Neuronal stem cell (in vitro differentiated cells): ENCODE data around the gene TNS1.

Experiments used
- DNase-seq: peaks from one replicate; pipeline ENCODE4 v3.0.0-alpha.2; 2013; ENCODE audit warnings: low spot score
- H2AFZ ChIP-seq: one replicate; pipeline ENCODE4 v1.6.1; 2013; ENCODE audit warnings: mild to moderate bottlenecking, low read length, inconsistent platforms
- H2AK5ac ChIP-seq: 2 replicates; pipeline ENCODE4 v1.6.1; 2013; ENCODE audit warnings: low read depth, mild to moderate bottlenecking, inconsistent platforms, low read length, moderate library complexity, mixed read lengths
- H2BK120ac ChIP-seq: 2 replicates; pipeline ENCODE4 v1.6.1; 2013; ENCODE audit warnings: low read depth, mild to moderate bottlenecking, inconsistent platforms, low read length, moderate library complexity, mixed read lengths
- H2BK12ac ChIP-seq: one replicate; pipeline ENCODE4 v1.6.1; 2013; ENCODE audit warnings: low read length, inconsistent platforms
- H2BK15ac ChIP-seq: 2 replicates; pipeline ENCODE4 v1.6.1; 2013; ENCODE audit warnings: mild to moderate bottlenecking, low read length, inconsistent platforms, mixed read lengths
- H2BK5ac ChIP-seq: one replicate; pipeline ENCODE4 v1.6.1; 2013; ENCODE audit warnings: inconsistent platforms, mild to moderate bottlenecking, low read length, moderate library complexity
- H3K14ac ChIP-seq: one replicate; pipeline ENCODE4 v1.6.1; 2013; ENCODE audit warnings: low read length, inconsistent platforms
- H3K18ac ChIP-seq: 2 replicates; pipeline ENCODE4 v1.6.1; 2013; ENCODE audit warnings: low read length, inconsistent platforms
- H3K23ac ChIP-seq: 2 replicates; pipeline ENCODE4 v1.6.1; 2013; ENCODE audit warnings: low read depth, mild to moderate bottlenecking, mixed read lengths, low read length, inconsistent platforms; ENCODE audit not compliant: poor library complexity
- H3K27ac ChIP-seq: replicated peaks from 3 replicates; pipeline ENCODE4 v1.5.1; 2013; ENCODE audit warnings: low read length, inconsistent platforms
- H3K27me3 ChIP-seq, 3 experiments: 2 replicates each; pipeline ENCODE4 v1.6.1; 2013; ENCODE audit warnings: low read length in 3 of 3, mild to moderate bottlenecking in 2 of 3, inconsistent platforms in 1 of 3, low read depth in 1 of 3, mixed read lengths in 1 of 3, moderate library complexity in 1 of 3; ENCODE audit not compliant: control insufficient read depth in 3 of 3, insufficient read depth in 3 of 3
- H3K36me3 ChIP-seq, 2 donors: replicated peaks in 1 of 2; 2 replicates each; pipeline ENCODE4 v1.6.1; 2013; ENCODE audit warnings: low read length in 2 of 2; ENCODE audit not compliant: control insufficient read depth in 2 of 2, insufficient read depth in 2 of 2
- H3K4ac ChIP-seq: 2 replicates; pipeline ENCODE4 v1.6.1; 2013; ENCODE audit warnings: inconsistent platforms, mild to moderate bottlenecking, low read length, moderate library complexity
- H3K4me1 ChIP-seq, 2 donors: 1 replicate in 1 of 2; 2 replicates in 1 of 2; pipeline ENCODE4 v1.6.1; 2013; ENCODE audit warnings: low read length in 2 of 2, low read depth in 1 of 2; ENCODE audit not compliant: control insufficient read depth in 2 of 2, insufficient read depth in 1 of 2
- H3K4me2 ChIP-seq: one replicate; pipeline ENCODE4 v1.6.1; 2013; ENCODE audit warnings: mild to moderate bottlenecking, low read length, inconsistent platforms; ENCODE audit not compliant: insufficient read depth, poor library complexity, severe bottlenecking
- H3K4me3 ChIP-seq, 2 donors: 2 replicates each; pipeline ENCODE4 v1.5.1; 2013; ENCODE audit warnings: low read length in 2 of 2, mild to moderate bottlenecking in 2 of 2, inconsistent platforms in 1 of 2, moderate library complexity in 1 of 2
- H3K79me1 ChIP-seq: one replicate; pipeline ENCODE4 v1.6.1; 2013; ENCODE audit warnings: low read depth, mild to moderate bottlenecking, inconsistent platforms, low read length, moderate library complexity
- H3K9ac ChIP-seq: one replicate; pipeline ENCODE4 v1.6.1; 2013; ENCODE audit warnings: mild to moderate bottlenecking, low read depth, low read length, inconsistent platforms; ENCODE audit not compliant: poor library complexity
- H3K9me3 ChIP-seq, 2 donors: replicated peaks in 1 of 2; 2 replicates each; pipeline versions ENCODE3 to v1.6.1; 2013; ENCODE audit warnings: low read length in 2 of 2, mild to moderate bottlenecking in 2 of 2, inconsistent platforms in 1 of 2, low read depth in 1 of 2, mixed read lengths in 1 of 2, moderate library complexity in 1 of 2; ENCODE audit not compliant: control insufficient read depth in 2 of 2, insufficient read depth in 1 of 2
- H4K8ac ChIP-seq: one replicate; pipeline ENCODE4 v1.6.1; 2013; ENCODE audit warnings: low read depth, mild to moderate bottlenecking, inconsistent platforms, low read length, moderate library complexity
- H4K91ac ChIP-seq: one replicate; pipeline ENCODE4 v1.6.1; 2013; ENCODE audit warnings: low read length, low read depth, mild to moderate bottlenecking, inconsistent platforms; ENCODE audit not compliant: poor library complexity
- WGBS, 2 donors: extraction: QIAGEN DNeasy Blood & Tissue Kit; methylation state at CpG; one replicate each; pipeline ENCODE4 v1.1.7; 2013; ENCODE audit warnings: missing lambda C conversion rate in 2 of 2, mixed read lengths in 1 of 2; ENCODE audit not compliant: insufficient read length in 2 of 2, insufficient replicate concordance in 1 of 2; ENCODE audit errors: extremely low coverage in 2 of 2; 5-methylcytosine and 5-hydroxymethylcytosine counted together

The TNS1 gene

DNA sequence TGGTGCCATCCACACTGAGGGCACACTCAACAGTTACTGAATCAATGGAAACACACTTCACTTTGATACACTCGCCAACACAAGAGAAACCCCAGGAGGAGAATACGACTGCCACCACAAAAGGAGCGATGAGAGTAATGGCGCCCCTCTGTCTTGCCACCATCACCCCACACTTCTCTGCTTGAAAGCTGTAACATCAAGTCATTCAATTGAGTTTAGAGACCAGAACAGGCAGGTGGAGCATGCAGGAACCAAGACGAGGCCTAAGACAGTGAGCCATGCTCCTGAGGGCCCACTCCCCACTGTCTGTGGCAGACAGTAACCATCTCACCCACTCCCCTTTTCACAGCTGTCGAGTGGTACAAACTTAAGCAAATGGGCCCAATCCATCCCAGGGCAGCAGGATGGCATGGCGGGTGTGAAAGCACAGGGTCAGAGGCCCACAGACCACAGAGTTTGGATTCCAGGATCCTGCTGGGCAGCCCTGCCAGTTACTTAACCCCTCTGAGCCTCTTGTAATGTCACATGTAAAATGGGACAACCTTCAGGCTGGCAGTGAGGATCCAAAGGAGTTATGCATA is 101.9 kb downstream of the TNS1 start:
- WGBS, 2 donors: no CpG with 5 or more reads among the region's 7 CpGs
- no peak for DNase-seq
- Histone ChIP-seq H2BK15ac (peak overlapping the region; percentile 54), H2BK120ac (no peak overlapping the region), H3K18ac (no peak overlapping the region), H3K79me1 (no peaks in the 10 kb centered on the region), H3K9ac (peak overlapping the region; percentile 65), H2BK5ac (no peak overlapping the region), H3K27me3 (no peaks in the 10 kb centered on the region), H3K14ac (peak overlapping the region; percentile 38), H2AFZ (no peak overlapping the region), H3K9me3 (no peaks in the 10 kb centered on the region), H2AK5ac (no peak overlapping the region), H2BK12ac (no peak overlapping the region), H4K91ac (no peak overlapping the region), H4K8ac (no peak overlapping the region), H3K36me3 (no peaks in the 10 kb centered on the region), H3K27ac (no peak overlapping the region), H3K4ac (no peak overlapping the region), H3K4me3 (no peak overlapping the region), H3K4me1 (peaks cover 0 to 4% of the 10 kb centered on the region in 2 donors), H3K4me2 (no peak overlapping the region), H3K23ac (no peak overlapping the region)

DNA sequence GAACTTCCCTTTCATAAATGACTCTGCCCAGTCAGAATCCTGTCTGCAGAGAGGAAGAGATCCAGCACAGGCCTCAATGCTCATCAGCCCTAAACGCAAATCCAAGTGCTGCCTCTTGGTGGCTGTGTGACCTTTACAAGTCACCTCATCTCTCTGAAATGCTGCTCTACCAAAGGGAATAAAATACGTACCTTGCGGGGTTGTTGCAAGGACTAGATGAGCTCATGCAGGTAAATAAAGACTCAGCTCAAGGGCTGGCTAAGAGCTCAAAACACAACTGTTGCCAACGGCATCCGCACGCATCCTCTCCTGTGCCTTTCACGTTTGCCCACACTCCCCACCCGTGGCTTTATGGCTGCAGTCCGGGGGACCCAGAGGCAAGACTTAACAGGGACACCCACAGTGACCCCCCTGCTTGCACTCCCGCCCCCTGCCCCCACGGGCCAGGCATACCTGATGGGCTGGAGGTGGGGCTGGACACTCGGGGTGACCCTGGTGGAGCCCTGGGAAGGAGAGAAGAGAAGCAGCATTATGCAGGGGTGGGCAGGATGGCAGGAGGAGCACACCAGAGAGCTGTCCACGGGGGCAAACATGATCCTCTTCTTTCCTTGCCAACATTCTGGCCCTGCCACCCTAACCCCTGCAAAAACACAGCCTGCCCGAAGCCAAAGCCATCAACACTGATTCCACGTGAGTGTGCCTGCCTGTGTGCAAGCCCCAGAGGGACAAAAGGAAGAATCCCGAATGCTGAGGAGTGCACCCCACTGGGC is 102.6 kb downstream of the TNS1 start:
- Histone ChIP-seq H3K27me3 (no peaks in the 10 kb centered on the region), H3K4me3 (no peak overlapping the region), H3K9ac (peak overlapping the region; percentile 65), H3K36me3 (no peaks in the 10 kb centered on the region), H2BK15ac (peak overlapping the region; percentile 54), H2BK120ac (no peak overlapping the region), H3K18ac (no peak overlapping the region), H3K14ac (peak overlapping the region; percentile 11), H4K8ac (no peak overlapping the region), H3K4ac (no peak overlapping the region), H3K4me2 (no peak overlapping the region), H3K79me1 (no peaks in the 10 kb centered on the region), H3K9me3 (no peaks in the 10 kb centered on the region), H2AK5ac (peak overlapping the region; percentile 26), H2BK12ac (no peak overlapping the region), H2AFZ (no peak overlapping the region), H4K91ac (no peak overlapping the region), H3K4me1 (peaks cover 0 to 4% of the 10 kb centered on the region in 2 donors), H2BK5ac (no peak overlapping the region), H3K23ac (no peak overlapping the region), H3K27ac (no peak overlapping the region)
- no peak for DNase-seq
- no CpG with 5 or more reads among the region's 16 CpGs for WGBS, 2 donors

DNA sequence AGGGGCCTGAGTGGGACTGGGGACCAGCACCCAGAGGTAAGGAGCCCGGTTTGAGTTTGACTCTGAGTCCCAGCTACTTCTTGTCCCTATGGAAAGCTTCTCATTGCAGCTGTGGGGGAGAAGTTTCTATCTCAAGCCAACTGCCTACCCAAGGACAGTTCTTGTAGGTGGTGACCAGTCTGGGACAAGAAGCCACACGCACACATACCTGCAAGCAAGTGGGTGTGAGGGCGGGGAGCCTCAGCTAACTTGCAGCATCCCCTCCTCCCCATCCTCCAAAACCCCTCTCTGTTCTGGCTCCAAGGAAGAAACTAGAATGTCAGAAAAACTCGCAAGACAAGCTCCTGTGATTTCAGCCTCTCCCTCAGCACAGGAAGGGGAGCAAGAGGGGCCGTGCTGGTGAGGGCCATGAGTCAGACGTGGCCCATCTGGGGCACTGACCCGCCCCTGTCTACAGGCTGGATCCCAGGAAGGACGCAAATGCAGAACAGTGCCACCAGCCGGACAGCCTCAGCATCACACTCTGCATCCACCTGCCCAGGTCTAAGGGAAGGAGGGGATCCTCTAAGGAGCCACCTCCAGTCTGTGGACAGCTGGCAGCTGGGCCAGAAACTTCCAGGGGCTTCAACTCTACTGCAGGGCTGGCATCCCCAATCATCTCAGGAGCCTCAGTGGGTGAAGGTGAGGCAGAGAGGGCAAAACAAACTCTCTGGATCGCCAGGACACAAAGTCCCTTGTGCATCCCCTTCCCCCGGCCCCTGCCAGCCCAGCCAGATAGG is 103.4 kb downstream of the TNS1 start:
- H3K18ac ChIP-seq: peak overlapping the region; percentile 24
- WGBS, 2 donors: no CpG with 5 or more reads among the region's 11 CpGs
- DNase-seq: peak; percentile 58

More for the DNA sequence above, 103.4 kb downstream of the TNS1 start:
- peak overlapping the region; percentile 26 for H2AK5ac ChIP-seq
- no peaks in the 10 kb centered on the region for H3K79me1 ChIP-seq
- no peaks in the 10 kb centered on the region for H3K9me3 ChIP-seq
- H3K4ac ChIP-seq: no peak overlapping the region
- no peak overlapping the region for H3K4me3 ChIP-seq
- H2BK12ac ChIP-seq: no peak overlapping the region
- no peak overlapping the region for H2BK5ac ChIP-seq
- no peak overlapping the region for H3K9ac ChIP-seq
- H4K8ac ChIP-seq: no peak overlapping the region
- H2BK120ac ChIP-seq: no peak overlapping the region
- no peaks in the 10 kb centered on the region for H3K36me3 ChIP-seq
- no peak overlapping the region for H4K91ac ChIP-seq
- H3K27ac ChIP-seq: no peak overlapping the region
- peaks cover 0 to 4% of the 10 kb centered on the region in 2 donors for H3K4me1 ChIP-seq
- no peaks in the 10 kb centered on the region for H3K27me3 ChIP-seq
- no peak overlapping the region for H3K14ac ChIP-seq
- no peak overlapping the region for H2BK15ac ChIP-seq
- no peak overlapping the region for H3K4me2 ChIP-seq
- no peak overlapping the region for H3K23ac ChIP-seq
- H2AFZ ChIP-seq: no peak overlapping the region
